Cardiac muscle cell (in vitro differentiated cells and primary cell): Measurements from ENCODE around the gene IL4. TPM values are rescaled to one million over a fixed set of nuclear protein-coding genes. Genes with fewer than 3 reads are reported as not detected.
"Not testable (repeated sequence)": the region's sequence is repeated elsewhere in the genome, so short reads cannot be mapped to it uniquely, and the experiment has no call there.

ENCODE experiments used
- DNase-seq, 2 donors: peaks; one replicate each; pipeline versions ENCODE4 v3.0.0 to v3.0.0-alpha.2; 2010 to 2017; ENCODE audit warnings: low read depth in 1 of 2, low spot score in 1 of 2
- H3K27ac ChIP-seq: fragments of 200-600 bp; sonication (generic); 2 replicates; pipeline ENCODE4 v1.5.1; 2016
- H3K27me3 ChIP-seq: fragments of 200-600 bp; sonication (generic); 2 replicates; pipeline ENCODE4 v1.6.0; 2016; ENCODE audit warnings: control low read depth
- H3K36me3 ChIP-seq: fragments of 200-600 bp; sonication (generic); 2 replicates; pipeline ENCODE4 v1.5.1; 2016; ENCODE audit warnings: control low read depth
- H3K4me1 ChIP-seq: fragments of 200-600 bp; sonication (generic); 2 replicates; pipeline ENCODE4 v1.8.1; 2017; ENCODE audit warnings: low read depth, mild to moderate bottlenecking, mixed run types
- H3K4me3 ChIP-seq: fragments of 200-600 bp; sonication (generic); 2 replicates; pipeline ENCODE4 v1.5.1; 2016; ENCODE audit warnings: mild to moderate bottlenecking
- H3K9me3 ChIP-seq: fragments of 200-600 bp; sonication (generic); 2 replicates; pipeline ENCODE4 v1.5.1; 2017; ENCODE audit warnings: low read depth, mild to moderate bottlenecking, control low read depth
- CTCF ChIP-seq: IDR thresholded peaks from 2 replicates; pipeline ENCODE4 v1.5.1; 2012; ENCODE audit warnings: low read depth, mild to moderate bottlenecking, low read length
- polyA plus RNA-seq: library from polyadenylated mRNA; unstranded; fragments of >200 nt; fragmentation: Nextera tagmentation; extraction: Ambion mirVana; gene quantifications from 2 replicates; pipeline ENCODE4 v1.2.1, GENCODE V29; 2016
- total RNA-seq: library from RNA; depleted of rRNA; stranded (reverse); fragments of >200 nt; gene quantifications from 2 replicates; pipeline ENCODE4 v1.2.3, GENCODE V29; 2016

IL4 gene
- total and polyA plus RNA-seq, 2 experiments from 2014 or later: not detected

- H3K27ac ChIP-seq: no peak overlapping the region
- no peak for TF ChIP-seq CTCF
- no peaks in the 10 kb centered on the region for H3K9me3 ChIP-seq
- no peaks in the 10 kb centered on the region for H3K36me3 ChIP-seq
- H3K4me1 ChIP-seq: no peaks in the 10 kb centered on the region
- H3K4me3 ChIP-seq: no peak overlapping the region
- DNase-seq: peak in 1 of 2 donors; percentile 42
- H3K27me3 ChIP-seq: no peaks in the 10 kb centered on the region
These were observed 14.9 kb downstream of the IL4 start for GRCh38 chr5:132688536-132689339.

DNA sequence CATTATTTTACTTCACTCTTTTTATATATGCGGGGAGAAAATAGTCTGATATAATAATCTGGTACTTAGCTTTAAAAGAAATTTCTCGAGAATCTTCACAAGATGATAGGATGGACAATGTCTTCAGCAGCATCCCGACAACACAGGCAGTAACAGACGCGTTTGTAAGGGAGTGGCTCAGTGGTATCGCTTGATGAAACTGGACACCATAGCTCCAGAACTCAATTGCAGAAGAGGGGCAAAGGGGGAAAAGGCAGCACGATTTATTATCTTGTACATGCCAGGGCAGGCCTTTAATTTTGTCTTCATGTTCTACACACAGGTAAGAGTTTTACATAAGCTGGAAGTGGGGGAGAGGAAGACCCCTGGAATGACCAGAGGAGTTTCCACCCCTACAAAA, 15.7 kb downstream of the IL4 start:
- TF ChIP-seq CTCF: no peak
- no peak overlapping the region for H3K4me3 ChIP-seq
- no peaks in the 10 kb centered on the region for H3K36me3 ChIP-seq
- no peaks in the 10 kb centered on the region for H3K27me3 ChIP-seq
- no peaks in the 10 kb centered on the region for H3K9me3 ChIP-seq
- H3K4me1 ChIP-seq: no peaks in the 10 kb centered on the region
- DNase-seq: no peak
- H3K27ac ChIP-seq: no peak overlapping the region

GRCh38 chr5:132690156-132690555, 16.4 kb downstream of the IL4 start:
- no peaks in the 10 kb centered on the region for H3K4me1 ChIP-seq
- H3K36me3 ChIP-seq: no peaks in the 10 kb centered on the region
- no peak overlapping the region for H3K27ac ChIP-seq
- H3K4me3 ChIP-seq: no peak overlapping the region
- no peaks in the 10 kb centered on the region for H3K27me3 ChIP-seq
- DNase-seq: no peak
- no peak for TF ChIP-seq CTCF
- H3K9me3 ChIP-seq: no peaks in the 10 kb centered on the region

- H3K4me1 ChIP-seq, H3K27ac ChIP-seq, H3K27me3 ChIP-seq, H3K36me3 ChIP-seq, H3K9me3 ChIP-seq, H3K4me3 ChIP-seq, DNase-seq: not testable (repeated sequence)
These were observed 18.2 kb downstream of the IL4 start for GRCh38 chr5:132691755-132692631.

GRCh38 chr5:132692632-132692967, 18.8 kb downstream of the IL4 start:
- no peaks in the 10 kb centered on the region for H3K36me3 ChIP-seq
- H3K27ac ChIP-seq: no peak overlapping the region
- no peaks in the 10 kb centered on the region for H3K27me3 ChIP-seq
- no peaks in the 10 kb centered on the region for H3K4me1 ChIP-seq
- no peaks in the 10 kb centered on the region for H3K9me3 ChIP-seq
- no peak for TF ChIP-seq CTCF
- H3K4me3 ChIP-seq: no peak overlapping the region
- peak in 1 of 2 donors; percentile 10 for DNase-seq

- no peak for DNase-seq
- TF ChIP-seq CTCF: no peak
- H3K36me3 ChIP-seq: peaks cover 8% of the 10 kb centered on the region
- no peaks in the 10 kb centered on the region for H3K4me1 ChIP-seq
- H3K27ac ChIP-seq: no peak overlapping the region
- no peaks in the 10 kb centered on the region for H3K27me3 ChIP-seq
- no peaks in the 10 kb centered on the region for H3K9me3 ChIP-seq
- H3K4me3 ChIP-seq: no peak overlapping the region
These were observed 22.2 kb downstream of the IL4 start for GRCh38 chr5:132695956-132696355.
